Adrenal gland (tissue), 5 donors: ENCODE data around the gene TMEM52.

Source experiments
- POLR2A ChIP-seq, 2 donors: fragments of 450-650 bp; IDR thresholded peaks; one replicate each; pipeline ENCODE4 v1.6.1; 2017; ENCODE audit warnings: antibody characterized with exemption in 2 of 2, mild to moderate bottlenecking in 2 of 2, moderate library complexity in 1 of 2
- TF ChIP-seq, protein P1 (sequence below), 6 experiments: fragments of 450-650 bp in 4 of 6; fragments of 200-600 bp in 2 of 6; sonication (generic) in 1 of 6; IDR thresholded peaks; 1 replicate in 5 of 6; 2 replicates in 1 of 6; pipeline versions ENCODE4 v1.5.1 to v1.8.0; 2016 to 2021; ENCODE audit warnings: antibody characterized with exemption in 6 of 6, mild to moderate bottlenecking in 2 of 6, moderate library complexity in 1 of 6
- donor health status: DM: no; HTN: no; CAD: no.

DNA sequence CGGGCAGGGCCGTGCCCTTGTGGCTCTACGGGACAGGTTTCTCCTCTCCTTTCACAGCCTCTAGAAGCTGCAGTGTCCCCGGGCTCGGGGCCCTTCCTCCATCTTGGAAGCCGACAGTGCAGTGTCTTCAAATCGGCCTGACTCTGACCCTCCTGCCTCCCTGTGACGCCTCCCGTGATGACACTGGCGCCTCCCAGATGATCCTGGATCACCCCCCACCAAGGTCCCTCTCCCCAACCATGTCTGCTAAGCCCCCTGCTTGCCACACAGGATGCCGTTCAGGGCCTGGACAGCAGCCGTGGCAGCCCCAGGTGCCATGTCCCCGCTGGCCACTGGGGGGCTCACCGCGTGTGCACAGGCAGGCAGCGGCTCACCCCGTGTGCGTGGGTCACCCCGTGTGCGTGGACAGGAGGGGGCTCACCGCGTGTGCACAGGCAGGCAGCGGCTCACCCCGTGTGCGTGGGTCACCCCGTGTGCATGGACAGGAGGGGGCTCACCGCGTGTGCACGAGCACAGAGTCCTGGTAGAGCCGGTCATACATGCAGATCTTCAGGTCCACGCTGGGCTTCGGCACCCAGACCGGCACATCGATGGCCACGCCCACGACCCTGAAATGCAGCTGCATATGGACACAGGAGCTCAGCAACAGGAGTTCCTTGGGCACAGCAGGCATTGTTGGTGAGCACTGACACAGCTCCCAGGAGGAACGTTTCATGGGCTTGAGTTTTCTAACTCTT lies 24.9 kb upstream of the TMEM52 start:
- TF ChIP-seq, protein P1, sequence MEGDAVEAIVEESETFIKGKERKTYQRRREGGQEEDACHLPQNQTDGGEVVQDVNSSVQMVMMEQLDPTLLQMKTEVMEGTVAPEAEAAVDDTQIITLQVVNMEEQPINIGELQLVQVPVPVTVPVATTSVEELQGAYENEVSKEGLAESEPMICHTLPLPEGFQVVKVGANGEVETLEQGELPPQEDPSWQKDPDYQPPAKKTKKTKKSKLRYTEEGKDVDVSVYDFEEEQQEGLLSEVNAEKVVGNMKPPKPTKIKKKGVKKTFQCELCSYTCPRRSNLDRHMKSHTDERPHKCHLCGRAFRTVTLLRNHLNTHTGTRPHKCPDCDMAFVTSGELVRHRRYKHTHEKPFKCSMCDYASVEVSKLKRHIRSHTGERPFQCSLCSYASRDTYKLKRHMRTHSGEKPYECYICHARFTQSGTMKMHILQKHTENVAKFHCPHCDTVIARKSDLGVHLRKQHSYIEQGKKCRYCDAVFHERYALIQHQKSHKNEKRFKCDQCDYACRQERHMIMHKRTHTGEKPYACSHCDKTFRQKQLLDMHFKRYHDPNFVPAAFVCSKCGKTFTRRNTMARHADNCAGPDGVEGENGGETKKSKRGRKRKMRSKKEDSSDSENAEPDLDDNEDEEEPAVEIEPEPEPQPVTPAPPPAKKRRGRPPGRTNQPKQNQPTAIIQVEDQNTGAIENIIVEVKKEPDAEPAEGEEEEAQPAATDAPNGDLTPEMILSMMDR (IDR thresholded peaks at IDR 0.05): peak; percentile 82 to 93 (median 88)
- no peak for TF ChIP-seq POLR2A (IDR thresholded peaks at IDR 0.05)
